Heart right ventricle (tissue), 16 donors: Measurements from ENCODE around the gene TRAM2. TPM values are rescaled to one million over a fixed set of nuclear protein-coding genes. Genes with fewer than 3 reads are reported as not detected.

ENCODE experiments used
- ATAC-seq, 8 donors: fragments of 200-7000 bp; cut with Tn5 transposase; one replicate each; pipeline ENCODE4 v1.9.1; 2020; ENCODE audit warnings: mild to moderate bottlenecking in 8 of 8, moderate library complexity in 8 of 8, moderate number of reproducible peaks in 1 of 8
- DNase-seq, 2 donors: peaks; one replicate each; pipeline ENCODE4 v3.0.0-alpha.2; 2020
- H3K27ac ChIP-seq, 10 donors: fragments of 200-600 bp; sonication (generic) in 2 of 10; one replicate each; pipeline versions ENCODE4 v1.5.0 to v1.8.0; 2020 to 2022; ENCODE audit warnings: mild to moderate bottlenecking in 3 of 10
- H3K27me3 ChIP-seq, 7 donors: fragments of 200-600 bp; one replicate each; pipeline ENCODE4 v1.8.0; 2021 to 2022; ENCODE audit warnings: mild to moderate bottlenecking in 2 of 7
- H3K36me3 ChIP-seq, 9 donors: fragments of 200-600 bp; sonication (generic) in 1 of 9; one replicate each; pipeline versions ENCODE4 v1.5.0 to v1.8.0; 2020 to 2022; ENCODE audit warnings: mild to moderate bottlenecking in 2 of 9
- H3K4me1 ChIP-seq, 9 donors: fragments of 200-600 bp; sonication (generic) in 1 of 9; one replicate each; pipeline versions ENCODE4 v1.5.0 to v1.8.0; 2020 to 2022; ENCODE audit warnings: mild to moderate bottlenecking in 4 of 9
- H3K4me3 ChIP-seq, 10 donors: fragments of 200-600 bp; sonication (generic) in 2 of 10; one replicate each; pipeline versions ENCODE4 v1.5.0 to v1.8.0; 2020 to 2022; ENCODE audit warnings: mild to moderate bottlenecking in 7 of 10, moderate library complexity in 2 of 10
- H3K9me3 ChIP-seq, 11 donors: fragments of 200-600 bp in 10 of 11; sonication (generic) in 2 of 11; one replicate each; pipeline versions ENCODE4 v1.5.0 to v1.8.0; 2013 to 2022; ENCODE audit warnings: mild to moderate bottlenecking in 2 of 11, control low read depth in 1 of 11, moderate library complexity in 1 of 11
- CTCF ChIP-seq, 9 donors: fragments of 200-600 bp; sonication (generic) in 2 of 9; IDR thresholded peaks; one replicate each; pipeline versions ENCODE4 v1.5.0 to v1.8.0; 2021 to 2022; ENCODE audit warnings: antibody characterized with exemption in 9 of 9, mild to moderate bottlenecking in 5 of 9, moderate library complexity in 1 of 9
- WGBS, 2 donors: extraction: QIAGEN DNeasy Blood & Tissue Kit; methylation state at CpG; one replicate each; pipeline ENCODE4 v1.1.7; 2013; ENCODE audit warnings: inconsistent platforms in 1 of 2; 5-methylcytosine and 5-hydroxymethylcytosine counted together
- intact Hi-C, 10 donors: fragments of 100-400 bp; cut with DNase I; formaldehyde crosslinking; loops; one replicate each; pipeline versions ENCODE4 v1.11.1 to v1.14.2; 2022
- polyA plus RNA-seq, 2 donors: library from polyadenylated mRNA; stranded (reverse); fragments of 200-250 nt; gene quantifications; one replicate each; pipeline ENCODE4 v1.2.3, GENCODE V29; 2013
- total RNA-seq, 10 donors: library from RNA; stranded (reverse); fragmentation: NEBNext Ultra II Directional in 3 of 10; extraction: Animal tissue kit (Norgen Biotek cat#: 25700) in 3 of 10; gene quantifications; one replicate each; pipeline versions ENCODE4 v1.2.1 to v1.2.4, GENCODE V29; 2021 to 2023
- donor health status: Arrhythmogenic right ventricular cardiomyopathy.
- donor health status: ischemic (EF 13 %, LVEDD 7.1; RV severe dilation, severe dysfunction).
- donor health status: healthy with polysubstance abuse.
- donor health status: DM: no; HTN: yes; CAD: no.
- donor health status: DM: no; HTN: no; CAD: no.
- donor health status: ischemic (EF 25% LVEDD 6.9; RV normal size, moderate dysfunction).
- donor health status: ischemic (EF 25% LVEDD 5.7; RV mildly dilated, moderate dysfunction).
- donor health status: healthy.
- donor health status: DM: yes; HTN: yes; CAD: no.
- donor health status: Ischemic cardiomyopathy.
- donor health status: ischemic (EF 35%, LVEDD 5.7; RV mildly dilated, moderate dysfunction).
- donor health status: nonischemic (EF 11% LVEDD 7.7; RV severe dilation, severe dysfunction).
- donor health status: DM: yes; HTN: yes; CAD: no.
- donor health status: PGD.
- donor health status: ischemic (EF 29% LVEDD 5.4; RV normal size, mild dysfunction).
- donor health status: nonischemic (EF 23%, LVEDD 6.1; RV moderate dilation, normal function).

Gene TRAM2
- total and polyA plus RNA-seq, 12 donors: 5.0 to 17.3 (median 10.6) TPM

DNA sequence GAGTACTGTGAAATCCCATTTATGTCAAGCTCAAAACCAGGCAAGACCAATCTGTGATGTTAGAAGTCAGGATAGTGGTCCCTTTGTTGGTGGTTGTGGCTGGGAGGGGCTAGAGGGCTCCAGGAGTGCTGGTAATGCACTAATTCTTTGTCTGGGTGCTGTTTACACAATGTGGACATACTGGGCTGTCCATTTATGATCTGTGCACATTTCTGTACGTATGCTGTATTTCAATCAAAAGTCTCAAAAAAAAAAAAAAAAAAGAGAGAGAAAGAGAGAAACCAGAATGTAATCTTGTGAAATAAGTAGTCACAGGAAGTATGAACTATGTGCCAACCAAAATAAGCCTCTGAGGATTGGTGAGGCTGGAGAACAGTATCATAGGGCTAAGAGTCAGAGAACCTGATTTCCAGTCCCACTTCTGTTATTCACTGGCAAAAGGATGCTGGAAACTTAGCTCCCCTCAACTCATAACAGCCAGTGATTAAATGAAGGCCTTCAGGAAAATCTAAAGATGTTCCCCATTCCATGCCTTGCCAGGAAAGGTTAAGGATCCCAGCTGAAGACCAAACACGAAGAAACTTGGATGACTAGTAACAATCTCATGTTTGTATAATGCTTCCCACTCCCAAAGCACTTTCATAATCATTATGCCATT, 19.6 kb upstream of the TRAM2 start:
- no peak for TF ChIP-seq CTCF (IDR thresholded peaks at IDR 0.05)
- Histone ChIP-seq H3K4me1 (peaks cover 7 to 48% (median 26%) of the 10 kb centered on the region in 9 donors), H3K4me3 (no peak overlapping the region), H3K27ac (peak overlapping the region in 7 of 10 donors; percentile 61 to 73 (median 65)), H3K27me3 (no peaks in the 10 kb centered on the region), H3K9me3 (no peaks in the 10 kb centered on the region), H3K36me3 (no peaks in the 10 kb centered on the region)
- ATAC-seq (peak in 1 of 8 donors; percentile 24), DNase-seq (no peak)
- intact Hi-C loops: loop anchor here in 9 of 10 donors (5.0 to 10.0 kb wide), 8 partner anchors 56 to 312 kb away; partner anchors contain the start of gene MCM3 (in 1 of the 9)
- WGBS, 2 donors: 63 to 71% methylated on average over 2 of the region's 2 CpGs

DNA sequence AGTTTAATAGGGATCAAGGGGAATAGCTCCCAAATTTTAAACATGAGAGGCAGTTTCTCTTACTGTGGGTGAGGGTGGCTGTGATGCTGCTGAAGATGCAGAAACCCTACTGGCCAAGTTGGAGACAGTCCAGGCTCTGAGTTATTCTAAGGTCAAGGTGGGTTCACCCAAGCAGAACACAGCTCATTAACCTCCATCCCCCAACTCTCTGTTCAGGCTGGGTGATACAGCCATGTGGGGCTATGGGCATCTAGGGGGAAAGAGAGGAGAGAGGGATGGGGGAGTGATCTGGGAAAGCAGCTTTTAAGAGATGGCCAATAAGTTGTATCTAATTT, 18.9 kb upstream of the TRAM2 start:
- peak in 1 of 8 donors; percentile 5 for ATAC-seq
- Histone ChIP-seq H3K27me3 (no peaks in the 10 kb centered on the region), H3K9me3 (no peaks in the 10 kb centered on the region), H3K4me3 (no peak overlapping the region), H3K27ac (peak overlapping the region in 9 of 10 donors; percentile 30 to 73 (median 64)), H3K36me3 (no peaks in the 10 kb centered on the region), H3K4me1 (peaks cover 7 to 48% (median 27%) of the 10 kb centered on the region in 9 donors)
- intact Hi-C loops: loop anchor here in 9 of 10 donors (5.0 to 10.0 kb wide), 8 partner anchors 57 to 311 kb away; partner anchors contain the start of gene MCM3 (in 1 of the 9)
- no peak for DNase-seq
- no peak for TF ChIP-seq CTCF (IDR thresholded peaks at IDR 0.05)

- Histone ChIP-seq H3K4me3 (peak overlapping the region in 3 of 10 donors; percentile 11 to 26 (median 23)), H3K27me3 (no peaks in the 10 kb centered on the region), H3K27ac (peak overlapping the region in 9 of 10 donors; percentile 30 to 73 (median 64)), H3K4me1 (peaks cover 7 to 53% (median 33%) of the 10 kb centered on the region in 9 donors), H3K36me3 (no peaks in the 10 kb centered on the region), H3K9me3 (no peaks in the 10 kb centered on the region)
- WGBS, 2 donors: 41 to 50% methylated on average over 7 of the region's 7 CpGs
- DNase-seq (peak; percentile 32 to 33), ATAC-seq (peak; percentile 76 to 91 (median 84))
- TF ChIP-seq CTCF (IDR thresholded peaks at IDR 0.05): no peak
- intact Hi-C loops: loop anchor here (5.0 to 10.0 kb wide), 8 partner anchors 57 to 310 kb away; partner anchors contain the start of gene MCM3 (in 1 of the 10)
Measured at GRCh38 chr6:52595000-52595795, 18.3 kb upstream of the TRAM2 start.

- WGBS, 2 donors: 85 to 88% methylated on average over 5 of the region's 5 CpGs
- ATAC-seq: no peak
- DNase-seq: no peak
- H3K4me3 ChIP-seq: peak overlapping the region in 1 of 10 donors; percentile 23
- H3K36me3 ChIP-seq: no peaks in the 10 kb centered on the region
- no peaks in the 10 kb centered on the region for H3K9me3 ChIP-seq
- H3K27ac ChIP-seq: peak overlapping the region in 8 of 10 donors; percentile 45 to 73 (median 64)
- H3K4me1 ChIP-seq: peaks cover 7 to 61% (median 39%) of the 10 kb centered on the region in 9 donors
- no peak for TF ChIP-seq CTCF (IDR thresholded peaks at IDR 0.05)
- no peaks in the 10 kb centered on the region for H3K27me3 ChIP-seq
- intact Hi-C loops: loop anchor here in 3 of 10 donors (5.0 to 10.0 kb wide), 3 partner anchors 61 to 309 kb away; partner anchors contain the start of gene MCM3 (in 1 of the 3)
Measured at GRCh38 chr6:52594221-52594620, 17.4 kb upstream of the TRAM2 start.
